B cell (primary cell): ENCODE data around the gene MAPK10. TPM values are rescaled to one million over a fixed set of nuclear protein-coding genes. Genes with fewer than 3 reads are reported as not detected.

Experiments used
- ATAC-seq: fragments of 200-7000 bp; cut with Tn5 transposase; one replicate; pipeline ENCODE4 v1.10.0; 2021; ENCODE audit warnings: low read depth, mild to moderate bottlenecking, moderate number of reproducible peaks, moderate library complexity
- CTCF ChIA-PET: fragments of 350-600 bp; sonication (Branson Sonifier 250); formaldehyde crosslinking; loops from one replicate; lab custom pipeline; 2021; ENCODE audit warnings: antibody characterized with exemption, inconsistent platforms; lab: Charles Lee
- POLR2A ChIA-PET: fragments of 350-600 bp; sonication (Branson Sonifier 250); formaldehyde crosslinking; loops from one replicate; lab custom pipeline; 2021; ENCODE audit warnings: antibody characterized with exemption; lab: Charles Lee
- DNase-seq: peaks from one replicate; pipeline ENCODE4 v3.0.0; 2013
- H2AFZ ChIP-seq: 2 replicates; pipeline ENCODE4 v1.6.1; 2012; ENCODE audit warnings: mild to moderate bottlenecking, low read depth, low read length; ENCODE audit not compliant: insufficient read depth, poor library complexity, severe bottlenecking
- H3K27ac ChIP-seq, 2 donors: 1 replicate in 1 of 2; 2 replicates in 1 of 2; pipeline ENCODE4 v1.5.1; 2012 to 2013; ENCODE audit warnings: low read length in 2 of 2, mild to moderate bottlenecking in 2 of 2, moderate library complexity in 1 of 2
- H3K27me3 ChIP-seq, 4 experiments: fragments of 200-600 bp in 1 of 4; sonication (generic) in 1 of 4; replicated peaks in 1 of 4; 1 replicate in 2 of 4; 2 replicates in 2 of 4; pipeline versions ENCODE4 v1.6.1 to v1.7.0; 2013 to 2016; ENCODE audit warnings: low read length in 3 of 4, mild to moderate bottlenecking in 2 of 4, mixed read lengths in 1 of 4, moderate library complexity in 1 of 4; ENCODE audit not compliant: insufficient read depth in 4 of 4, control insufficient read depth in 3 of 4; ENCODE audit errors: control extremely low read depth in 1 of 4
- H3K36me3 ChIP-seq, 2 experiments: replicated peaks in 1 of 2; 1 replicate in 1 of 2; 2 replicates in 1 of 2; pipeline versions ENCODE4 v1.6.1 to v1.7.1; 2013; ENCODE audit warnings: low read length in 1 of 2; ENCODE audit not compliant: insufficient read depth in 2 of 2, control insufficient read depth in 1 of 2; ENCODE audit errors: control extremely low read depth in 1 of 2, extremely low read depth in 1 of 2
- H3K4me1 ChIP-seq, 2 donors: fragments of 200-600 bp in 1 of 2; sonication (generic) in 1 of 2; 1 replicate in 1 of 2; 2 replicates in 1 of 2; pipeline versions ENCODE4 v1.5.1 to v1.6.1; 2013 to 2017; ENCODE audit warnings: low read length in 2 of 2; ENCODE audit not compliant: control insufficient read depth in 2 of 2, insufficient read depth in 2 of 2
- H3K4me2 ChIP-seq: replicated peaks from 2 replicates; pipeline ENCODE3; 2012; ENCODE audit warnings: mild to moderate bottlenecking, low read depth, low read length; ENCODE audit not compliant: poor library complexity, severe bottlenecking
- H3K4me3 ChIP-seq, 5 experiments: fragments of 200-600 bp in 1 of 5; sonication (generic) in 1 of 5; 1 replicate in 3 of 5; 2 replicates in 2 of 5; pipeline versions ENCODE4 v1.5.1 to v1.7.0; 2011 to 2016; ENCODE audit warnings: low read length in 4 of 5, mild to moderate bottlenecking in 4 of 5, low read depth in 2 of 5, control low read depth in 1 of 5, moderate library complexity in 1 of 5; ENCODE audit not compliant: insufficient read depth in 1 of 5; ENCODE audit errors: control extremely low read depth in 1 of 5, extremely low read depth in 1 of 5
- H3K79me2 ChIP-seq: fragments of 200-600 bp; sonication (generic); one replicate; pipeline ENCODE4 v1.6.0; 2016; ENCODE audit warnings: low read length; ENCODE audit not compliant: control insufficient read depth, insufficient read depth
- H3K9ac ChIP-seq: fragments of 200-600 bp; sonication (generic); 2 replicates; pipeline ENCODE4 v1.6.1; 2017; ENCODE audit warnings: mild to moderate bottlenecking, low read length, moderate library complexity
- H3K9me3 ChIP-seq, 3 donors: one replicate each; pipeline versions ENCODE4 v1.6.1 to v1.7.1; 2013; ENCODE audit warnings: low read length in 2 of 3; ENCODE audit not compliant: control insufficient read depth in 2 of 3, insufficient read depth in 1 of 3; ENCODE audit errors: control extremely low read depth in 1 of 3
- H4K20me1 ChIP-seq: 2 replicates; pipeline ENCODE4 v1.6.0; 2012; ENCODE audit warnings: mild to moderate bottlenecking, low read length; ENCODE audit not compliant: insufficient read depth, control insufficient read depth, poor library complexity, severe bottlenecking
- H3K27ac Mint-ChIP-seq: one replicate; pipeline ENCODE4 v1.8.0; 2021; ENCODE audit warnings: mixed read lengths
- H3K27me3 Mint-ChIP-seq: one replicate; pipeline ENCODE4 v1.8.0; 2021; ENCODE audit warnings: mixed read lengths
- H3K4me1 Mint-ChIP-seq: one replicate; pipeline ENCODE4 v1.8.0; 2021; ENCODE audit warnings: mixed read lengths
- H3K4me3 Mint-ChIP-seq: one replicate; pipeline ENCODE4 v1.8.0; 2021; ENCODE audit warnings: mixed read lengths
- H3K9me3 Mint-ChIP-seq: one replicate; pipeline ENCODE4 v1.8.0; 2022; ENCODE audit warnings: mixed read lengths; ENCODE audit not compliant: insufficient read depth
- CTCF ChIP-seq: fragments of 200-600 bp; IDR thresholded peaks from one replicate; pipeline ENCODE4 v1.8.0; 2022; ENCODE audit warnings: antibody characterized with exemption, mild to moderate bottlenecking
- EZH2 ChIP-seq: IDR thresholded peaks from 2 replicates; pipeline ENCODE4 v1.6.1; 2012; ENCODE audit warnings: borderline replicate concordance, low read depth, mild to moderate bottlenecking, moderate library complexity, low read length; ENCODE audit not compliant: insufficient read depth, poor library complexity, severe bottlenecking
- WGBS: methylation state at CpG from one replicate; pipeline ENCODE4 v1.1.5; 2013; ENCODE audit warnings: missing lambda C conversion rate; ENCODE audit not compliant: insufficient coverage; 5-methylcytosine and 5-hydroxymethylcytosine counted together
- intact Hi-C: fragments of 100-400 bp; cut with micrococcal nuclease; formaldehyde crosslinking; loops from one replicate; pipeline ENCODE4 v1.10.0; 2022
- polyA plus RNA-seq: library from polyadenylated mRNA; depleted of rRNA; stranded (reverse); fragments of >200 nt; gene quantifications from 2 replicates; pipeline ENCODE4 v1.2.3, GENCODE V29; 2012
- small RNA-seq: library from RNA; depleted of rRNA; stranded (forward); fragments of <200 nt; gene quantifications from one replicate; pipeline ENCODE3, GENCODE V24; 2012; ENCODE audit warnings: low replicate concordance, low read depth; ENCODE audit not compliant: insufficient read length
- total RNA-seq, 2 donors: library from RNA; stranded (reverse); fragments of 120-200 nt in 1 of 2; gene quantifications; 1 replicate in 1 of 2; 2 replicates in 1 of 2; pipeline versions ENCODE4 v1.2.3 to v1.2.4, GENCODE V29; 2013 to 2022

MAPK10 gene
- total and polyA plus RNA-seq, 2 donors (not counting 1 experiment from before 2014, with no cell fraction given), result 0.03 to 3.1 TPM

GRCh38 chr4:85942107-85942506 lies 417.7 kb downstream of the MAPK10 start:
- CTCF ChIA-PET, result no interaction called here
- intact Hi-C loops, result no loop called here
- Histone ChIP-seq H3K36me3 (peaks cover 4 to 15% of the 10 kb centered on the region in 2 experiments), H3K9ac (no peak overlapping the region), H2AFZ (no peak overlapping the region), H4K20me1 (no peaks in the 10 kb centered on the region), H3K27me3 (no peaks in the 10 kb centered on the region), H3K79me2 (no peaks in the 10 kb centered on the region), H3K27ac (no peak overlapping the region), H3K4me1 (no peaks in the 10 kb centered on the region), H3K4me3 (no peak overlapping the region), H3K4me2 (no peak overlapping the region), H3K9me3 (peaks cover 0 to 2% (median 1%) of the 10 kb centered on the region in 3 donors)
- no peak overlapping the region for H3K4me3 Mint-ChIP-seq
- DNase-seq, result no peak
- no peaks in the 10 kb centered on the region for H3K27me3 Mint-ChIP-seq
- peaks cover 8% of the 10 kb centered on the region for H3K4me1 Mint-ChIP-seq
- ATAC-seq, result no peak
- POLR2A ChIA-PET, result no interaction called here
- no peak overlapping the region for H3K27ac Mint-ChIP-seq
- no peak for TF ChIP-seq EZH2
- no peak for TF ChIP-seq CTCF
- 100% methylated on average over 4 of the region's 5 CpGs for WGBS
- H3K9me3 Mint-ChIP-seq, result no peaks in the 10 kb centered on the region

GRCh38 chr4:85940151-85940550 lies 419.7 kb downstream of the MAPK10 start:
- Mint-ChIP-seq H3K27me3 (no peaks in the 10 kb centered on the region), H3K4me3 (no peak overlapping the region)

More at GRCh38 chr4:85940151-85940550, 419.7 kb downstream of the MAPK10 start:
- CTCF ChIA-PET, result no interaction called here
- Histone ChIP-seq H3K9ac (no peak overlapping the region), H2AFZ (no peak overlapping the region), H3K79me2 (no peaks in the 10 kb centered on the region), H3K4me1 (no peaks in the 10 kb centered on the region), H4K20me1 (no peaks in the 10 kb centered on the region), H3K4me3 (no peak overlapping the region), H3K27ac (no peak overlapping the region), H3K36me3 (peaks cover 4 to 15% of the 10 kb centered on the region in 2 experiments), H3K27me3 (no peaks in the 10 kb centered on the region), H3K9me3 (peaks cover 0 to 2% (median 1%) of the 10 kb centered on the region in 3 donors), H3K4me2 (no peak overlapping the region)
- POLR2A ChIA-PET, result no interaction called here
- TF ChIP-seq EZH2, result no peak
- TF ChIP-seq CTCF, result no peak
- DNase-seq (no peak), ATAC-seq (no peak)
- intact Hi-C loops, result no loop called here
- peaks cover 3% of the 10 kb centered on the region for H3K4me1 Mint-ChIP-seq
- no peak overlapping the region for H3K27ac Mint-ChIP-seq
- H3K9me3 Mint-ChIP-seq, result no peaks in the 10 kb centered on the region

Small RNA genes within 50 kb of the gene (small RNA-seq; reads per million reads assigned to genes)
- not detected for gene RN7SKP96

Other genes with a start within 250 kb of the MAPK10 start
- 0.68 and 0.91 TPM in 2 replicates for gene PTPN13, start 234.3 kb upstream of the MAPK10 start, total RNA-seq
- gene PTPN13, start 234.3 kb upstream of the MAPK10 start, polyA plus RNA-seq, result 0.01 TPM in 1 of 2 replicates, not detected in the other